ENCODE data around the gene CFAP91. TPM values are rescaled to one million over a fixed set of nuclear protein-coding genes. Genes with fewer than 3 reads are reported as not detected.

CFAP91 gene
- total and polyA plus RNA-seq, 2 experiments from 2014 or later: 2.4 to 3.7 TPM

- H3K4me3 Mint-ChIP-seq: no peak overlapping the region
- H3K27ac Mint-ChIP-seq: no peak overlapping the region
- Histone ChIP-seq H3K36me3 (ENCODE audit: insufficient read depth) (no peaks in the 10 kb centered on the region), H3K4me1 (ENCODE audit: insufficient read depth) (no peaks in the 10 kb centered on the region), H3K27me3 (ENCODE audit: insufficient read depth) (no peaks in the 10 kb centered on the region), H3F3A (replicated peaks; ENCODE audit: low read depth) (no peaks in the 10 kb centered on the region), H3K4me3 (no peak overlapping the region), H4K20me1 (replicated peaks; ENCODE audit: insufficient read depth) (no peaks in the 10 kb centered on the region), H3K4me2 (no peak overlapping the region), H3K9me2 (ENCODE audit: insufficient read depth) (no peaks in the 10 kb centered on the region), H3K27ac (ENCODE audit: low read depth) (no peak overlapping the region), H2AFZ (peak overlapping the region; percentile 29; the same call in 1 of the 2 replicates), H3K79me2 (replicated peaks; ENCODE audit: insufficient read depth) (no peaks in the 10 kb centered on the region)
- peaks cover 2% of the 10 kb centered on the region for H3K27me3 Mint-ChIP-seq (ENCODE audit: insufficient read depth, low read depth, poor library complexity)
- ATAC-seq (no peak), DNase-seq (ENCODE audit: low spot score) (no peak)
- no peak for TF ChIP-seq REST (IDR thresholded peaks at IDR 0.05; ENCODE audit: unreplicated experiment)
- no peak for TF ChIP-seq EZH2 (IDR thresholded peaks at IDR 0.05; ENCODE audit: low read depth, unreplicated experiment)
- TF ChIP-seq ZNF114 (CRISPR knock-in tag; IDR thresholded peaks at IDR 0.05): no peak
- no peak for TF ChIP-seq POLR2AphosphoS5 (IDR thresholded peaks at IDR 0.05; ENCODE audit: low read depth)
- TF ChIP-seq ZNF462 (CRISPR knock-in tag; IDR thresholded peaks at IDR 0.05): no peak
- no peak for TF ChIP-seq JUNB (IDR thresholded peaks at IDR 0.05; ENCODE audit: unreplicated experiment)
- no peak for TF ChIP-seq CREB1 (CRISPR knock-in tag; IDR thresholded peaks at IDR 0.05; ENCODE audit: low read depth)
- no peak for TF ChIP-seq EZH2phosphoT487 (IDR thresholded peaks at IDR 0.05; ENCODE audit: unreplicated experiment)
- no peak for TF ChIP-seq ZNF331 (CRISPR knock-in tag; IDR thresholded peaks at IDR 0.05; ENCODE audit: low read depth)
- no peak for TF ChIP-seq STAT1 (IDR thresholded peaks at IDR 0.05; ENCODE audit: unreplicated experiment)
- TF ChIP-seq CTCF (conservative IDR thresholded peaks at IDR 0.05; ENCODE audit: low read depth in 2 of 2): no peak
- TF ChIP-seq NANOG (IDR thresholded peaks at IDR 0.05; ENCODE audit: borderline replicate concordance): no peak
- no peak for TF ChIP-seq ETS1 (IDR thresholded peaks at IDR 0.05)
- H3K36me3 Mint-ChIP-seq (ENCODE audit: low read depth): no peaks in the 10 kb centered on the region
- H3K9me3 Mint-ChIP-seq: no peaks in the 10 kb centered on the region
- H3K4me1 Mint-ChIP-seq: no peaks in the 10 kb centered on the region
These were observed 28.9 kb downstream of the CFAP91 start for GRCh38 chr3:119731560-119732343.

Data from GM23338 (cell line).